Anterior cingulate cortex (tissue), 58 donors: ENCODE measurements around the gene SRGAP2C.
"Not testable (repeated sequence)": the region's sequence is repeated elsewhere in the genome, so short reads cannot be mapped to it uniquely, and the experiment has no call there.

Experiments
- DNase-seq, 58 donors: peaks; one replicate each; lab custom pipeline; 2025; lab: John Stamatoyannopoulos, UW

The SRGAP2C gene

DNA sequence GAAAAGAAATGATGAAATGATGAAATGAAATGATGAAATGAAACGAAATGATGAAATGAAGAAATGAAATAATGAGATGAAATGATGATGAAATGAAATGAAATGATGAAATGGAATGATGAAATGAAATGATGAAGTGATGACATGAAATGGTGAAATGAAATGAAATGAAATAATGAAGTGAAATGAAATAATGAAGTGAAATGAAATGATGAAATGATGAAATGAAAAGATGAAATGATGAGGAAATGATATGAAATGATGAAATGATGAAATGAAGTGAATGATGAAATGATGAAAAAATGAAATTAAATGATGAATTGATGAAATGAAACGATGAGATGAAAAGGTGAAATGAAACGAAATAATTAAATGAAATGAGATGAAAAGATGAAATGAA lies 215.3 kb downstream of the SRGAP2C start:
- not testable (repeated sequence) for DNase-seq

DNA sequence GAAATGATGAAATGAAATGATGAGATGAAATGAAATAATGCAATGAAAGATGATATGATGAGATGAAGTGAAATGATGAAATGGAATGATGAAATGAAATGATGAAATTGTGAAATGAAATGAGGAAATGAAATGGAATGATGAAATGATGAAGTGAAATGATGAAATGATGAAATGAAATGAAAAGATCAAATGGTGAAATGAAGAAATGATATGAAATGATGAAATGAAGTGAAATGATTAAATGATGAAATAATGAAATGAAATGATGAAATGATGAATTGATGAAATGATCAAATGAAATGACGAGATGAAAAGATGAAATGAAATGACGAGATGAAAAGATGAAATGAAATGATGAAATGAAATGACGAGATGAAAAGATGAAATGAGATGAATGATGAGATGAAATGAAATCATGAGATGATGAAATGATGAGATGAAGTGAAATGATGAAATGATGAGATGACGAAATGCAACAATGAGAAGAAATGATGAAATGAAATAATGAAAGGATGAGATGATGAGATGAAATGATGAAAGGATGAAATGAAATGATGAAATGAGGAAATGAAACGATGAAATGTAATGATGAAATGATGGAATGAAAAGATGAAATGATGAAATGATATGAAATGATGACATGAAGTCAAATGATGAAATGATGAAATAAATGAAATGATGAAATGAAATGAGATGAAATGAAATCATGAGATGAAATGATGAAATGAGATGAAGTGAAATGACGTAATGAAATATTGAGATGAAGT lies 216.0 kb downstream of the SRGAP2C start:
- DNase-seq = not testable (repeated sequence)

DNA sequence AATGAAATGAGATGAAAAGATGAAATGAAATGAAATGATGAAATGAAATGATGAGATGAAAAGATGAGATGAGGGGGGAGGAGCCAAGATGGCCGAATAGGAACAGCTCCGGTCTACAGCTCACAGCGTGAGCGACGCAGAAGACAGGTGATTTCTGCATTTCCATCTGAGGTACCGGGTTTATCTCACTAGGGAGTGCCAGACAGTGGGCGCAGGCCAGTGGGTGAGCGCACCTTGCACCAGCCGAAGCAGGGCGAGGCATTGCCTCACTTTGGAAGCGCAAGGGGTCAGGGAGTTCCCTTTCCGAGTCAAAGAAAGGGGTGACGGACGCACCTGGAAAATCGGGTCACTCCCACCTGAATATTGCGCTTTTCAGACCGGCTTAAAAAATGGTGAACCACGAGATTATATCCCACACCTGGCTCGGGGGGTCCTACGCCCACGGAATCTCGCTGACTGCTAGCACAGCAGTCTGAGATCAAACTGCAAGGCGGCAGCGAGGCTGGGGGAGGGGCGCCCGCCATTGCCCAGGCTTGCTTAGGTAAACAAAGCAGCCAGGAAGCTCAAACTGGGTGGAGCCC lies 216.7 kb downstream of the SRGAP2C start:
- not testable (repeated sequence) for DNase-seq

DNA sequence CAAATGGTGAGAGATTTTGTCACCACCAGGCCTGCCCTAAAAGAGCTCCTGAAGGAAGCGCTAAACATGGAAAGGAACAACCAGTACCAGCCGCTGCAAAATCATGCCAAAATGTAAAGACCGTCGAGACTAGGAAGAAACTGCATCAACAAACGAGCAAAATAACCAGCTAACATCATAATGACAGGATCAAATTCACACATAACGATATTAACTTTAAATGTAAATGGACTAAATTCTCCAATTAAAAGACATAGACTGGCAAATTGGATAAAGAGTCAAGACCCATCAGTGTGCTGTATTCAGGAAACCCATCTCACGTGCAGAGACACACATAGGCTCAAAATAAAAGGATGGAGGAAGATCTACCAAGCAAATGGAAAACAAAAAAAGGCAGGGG lies 218.5 kb downstream of the SRGAP2C start:
- DNase-seq = not testable (repeated sequence)

DNA sequence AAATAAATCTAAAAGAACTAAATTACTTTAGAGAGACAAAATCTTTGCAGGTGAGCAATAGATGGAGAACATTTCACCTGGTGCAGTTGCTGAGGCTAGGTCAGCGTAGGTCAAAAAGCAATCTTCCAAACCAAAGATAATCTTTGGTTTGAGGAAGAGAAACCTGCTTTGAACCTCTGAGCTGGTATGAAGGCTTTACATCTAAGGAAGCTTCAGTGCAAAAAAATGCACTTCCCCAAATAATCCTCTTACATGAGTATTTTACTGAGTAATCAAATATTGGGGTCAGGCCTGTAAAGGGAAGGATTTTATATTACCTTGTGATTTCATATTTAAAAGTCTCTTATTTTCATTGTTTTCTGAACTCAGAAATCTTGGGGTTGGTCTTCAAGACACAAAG lies 223.6 kb downstream of the SRGAP2C start:
- DNase-seq = no peak

DNA sequence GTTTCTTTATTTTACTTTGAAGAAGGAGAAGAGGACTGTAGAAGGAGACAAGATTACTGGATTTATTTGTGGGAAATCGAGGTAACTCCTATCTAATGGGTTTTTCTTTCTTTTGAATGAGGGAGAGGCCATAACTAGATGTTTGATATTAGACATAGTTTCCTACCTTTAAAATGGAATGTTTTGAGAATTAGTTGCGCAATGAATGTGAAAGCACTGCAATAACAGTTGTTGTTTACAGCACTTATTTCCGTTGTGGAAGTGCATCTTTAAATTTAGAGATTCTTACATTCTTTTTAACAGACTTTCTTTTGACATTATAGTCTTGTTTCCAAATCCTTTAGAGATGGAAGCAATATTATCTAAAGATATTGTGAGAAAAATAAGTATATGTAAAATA lies 229.0 kb downstream of the SRGAP2C start:
- no peak for DNase-seq

DNA sequence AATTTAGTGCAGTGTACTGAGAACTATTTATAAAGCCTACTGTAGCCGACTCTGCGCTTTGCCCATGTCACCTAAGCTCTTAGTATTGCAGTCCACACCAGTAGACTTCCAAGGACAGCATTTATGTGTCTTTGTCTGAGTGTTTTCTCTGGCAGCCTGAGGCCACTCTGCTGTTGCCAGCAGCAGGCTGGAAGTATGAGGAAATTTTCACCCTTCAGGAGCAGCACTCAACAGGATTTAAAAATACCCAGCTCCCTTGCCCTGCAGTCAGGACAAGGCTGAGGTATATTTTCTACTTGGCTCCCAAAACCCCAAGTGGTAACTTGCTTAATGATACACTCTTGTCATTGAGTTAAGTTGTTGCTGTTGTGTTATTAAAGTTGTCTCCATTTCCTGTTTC lies 230.1 kb downstream of the SRGAP2C start:
- peak in 5 of 58 donors; percentile 3 to 43 (median 19) for DNase-seq

DNA sequence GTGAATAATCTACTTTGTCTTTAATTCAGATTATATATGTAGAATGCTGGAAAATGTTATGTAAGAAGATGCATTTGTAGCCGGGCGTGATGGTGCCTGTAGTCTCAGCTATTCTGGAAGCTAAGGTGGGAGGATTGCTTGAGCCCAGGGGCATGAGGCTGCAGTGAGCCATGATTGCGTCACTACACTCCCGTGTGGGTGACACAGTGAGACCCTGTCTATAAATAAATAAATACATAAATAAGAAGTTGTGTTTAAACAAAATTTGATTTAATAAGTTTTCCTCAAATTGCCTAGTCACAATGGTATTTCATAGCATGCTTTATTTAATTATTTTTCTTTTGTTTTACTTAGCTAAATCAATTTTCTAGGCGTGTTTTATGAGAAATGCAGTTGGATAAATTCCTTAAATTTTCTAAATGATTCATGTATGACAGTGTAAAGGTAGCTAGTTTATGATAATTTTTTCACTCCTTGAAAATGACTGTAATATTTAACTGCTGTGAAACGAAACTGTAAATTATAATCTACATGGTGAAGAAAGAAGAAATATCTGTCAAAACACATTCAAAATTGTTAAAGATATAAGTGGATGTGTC lies 232.6 kb downstream of the SRGAP2C start:
- DNase-seq = no peak

DNA sequence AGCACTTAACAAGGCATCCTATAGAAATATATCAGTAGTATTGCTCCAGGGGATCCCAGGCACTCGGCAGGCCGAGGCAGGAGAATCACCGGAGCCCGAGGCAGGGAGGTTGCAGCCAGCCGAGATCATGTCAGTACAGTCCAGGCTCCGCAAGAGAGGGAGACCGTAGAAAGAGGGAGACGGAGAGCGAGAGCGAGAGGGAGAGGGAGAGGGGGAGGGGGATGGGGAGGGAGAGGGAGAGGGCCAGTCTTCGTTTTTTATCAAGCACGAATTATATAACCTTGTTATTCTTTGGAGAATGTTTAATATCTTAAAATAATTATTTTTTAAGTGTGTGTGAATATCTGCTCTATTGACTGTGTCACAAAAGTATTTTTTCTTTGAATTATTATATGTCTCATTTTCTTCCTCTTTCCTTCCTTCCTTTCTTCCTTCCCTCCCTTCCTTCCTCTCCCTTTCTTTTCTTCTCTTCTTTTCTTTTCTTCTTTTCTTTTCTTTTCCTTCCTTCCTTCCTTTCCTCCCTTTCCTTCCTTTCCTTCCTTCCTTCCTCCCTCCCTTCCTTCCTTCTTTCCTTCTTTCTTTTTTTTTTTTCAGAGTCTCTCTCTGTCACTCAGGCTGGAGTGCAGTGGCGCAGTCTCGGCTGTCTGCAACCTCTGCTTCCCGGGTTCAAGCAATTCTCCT lies 233.7 kb downstream of the SRGAP2C start:
- DNase-seq = no peak

DNA sequence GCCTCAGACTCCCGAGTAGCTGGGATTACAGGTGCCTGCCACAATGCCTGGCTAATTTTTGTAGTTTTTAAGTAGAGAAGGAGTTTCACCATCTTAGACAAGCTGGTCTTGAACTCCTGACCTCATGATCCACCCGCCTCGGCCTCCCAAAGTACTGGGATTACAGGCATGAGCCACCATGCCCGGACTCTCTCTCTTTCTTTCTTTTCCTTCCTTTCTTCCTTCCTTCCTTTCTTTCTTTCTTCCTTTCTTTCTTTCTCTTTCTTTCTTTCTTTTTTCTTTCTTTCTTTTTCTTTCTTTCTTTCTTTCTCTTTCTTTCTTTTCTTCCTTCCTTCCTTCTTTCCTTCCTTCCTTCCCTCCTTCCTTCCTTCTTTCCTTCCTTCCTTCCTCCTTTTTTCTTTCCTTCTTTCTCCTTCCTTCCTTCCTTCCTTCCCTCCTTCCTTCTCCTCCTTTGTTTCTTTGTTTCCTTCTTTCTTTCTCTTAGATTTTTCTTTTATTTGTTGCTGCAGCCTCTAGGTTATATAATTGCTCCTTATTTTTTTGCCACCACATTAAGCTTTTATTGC lies 234.4 kb downstream of the SRGAP2C start:
- not testable (repeated sequence) for DNase-seq

DNA sequence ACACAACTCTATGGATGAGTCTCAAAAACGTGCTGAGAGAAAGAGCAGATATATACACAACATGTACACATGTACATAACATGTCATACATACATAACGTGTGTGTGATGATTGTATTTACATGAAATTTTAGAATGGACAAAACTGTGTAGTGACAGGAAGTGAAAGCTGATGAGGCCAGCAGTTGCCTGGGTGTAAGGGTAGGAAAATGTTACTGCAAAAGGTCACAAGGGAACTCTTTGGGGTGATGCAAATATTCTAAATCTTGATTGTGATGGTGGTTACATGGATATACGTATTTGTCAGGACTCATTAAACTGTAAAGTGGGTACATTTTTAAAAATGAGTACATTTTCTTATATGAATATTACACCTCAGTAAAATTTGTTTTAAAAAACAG lies 236.7 kb downstream of the SRGAP2C start:
- not testable (repeated sequence) for DNase-seq

DNA sequence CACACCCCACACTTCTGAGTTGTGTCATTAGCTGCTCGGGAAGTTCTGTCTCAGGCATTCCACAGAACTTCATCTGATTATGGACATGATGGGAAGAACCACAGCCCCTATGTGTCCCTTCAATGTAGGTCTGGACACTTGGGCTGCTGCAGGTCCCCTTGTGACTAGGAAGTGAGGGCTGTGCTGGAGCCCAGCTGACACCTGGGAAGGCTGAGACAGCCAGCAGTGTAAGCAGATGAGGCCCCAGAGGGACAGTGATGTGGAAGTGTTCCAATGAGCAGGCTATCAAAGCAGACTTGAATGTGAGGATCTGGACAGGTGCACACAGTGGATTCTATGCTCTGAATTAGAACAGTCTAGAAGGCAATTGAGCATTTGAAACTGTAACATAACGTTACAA lies 239.2 kb downstream of the SRGAP2C start:
- not testable (repeated sequence) for DNase-seq

DNA sequence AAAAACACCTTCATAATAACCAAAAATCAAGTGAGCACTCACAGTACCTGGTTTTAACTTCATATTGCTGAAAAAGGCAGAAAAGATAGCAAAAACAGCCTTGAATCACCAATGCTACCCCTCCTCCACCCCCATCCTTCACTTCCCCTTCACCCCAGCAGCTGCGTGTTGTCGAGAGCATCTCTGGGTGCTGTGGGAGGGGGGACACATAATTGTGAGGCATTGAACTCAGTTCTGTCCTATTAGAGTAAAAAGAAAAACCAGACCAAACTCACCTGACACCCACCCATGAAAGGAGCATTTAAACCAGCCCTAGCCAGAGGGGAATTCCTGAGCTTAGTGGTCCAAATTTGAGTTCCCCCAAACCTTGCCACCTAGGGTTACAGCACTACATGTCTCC lies 248.7 kb downstream of the SRGAP2C start:
- DNase-seq = not testable (repeated sequence)

DNA sequence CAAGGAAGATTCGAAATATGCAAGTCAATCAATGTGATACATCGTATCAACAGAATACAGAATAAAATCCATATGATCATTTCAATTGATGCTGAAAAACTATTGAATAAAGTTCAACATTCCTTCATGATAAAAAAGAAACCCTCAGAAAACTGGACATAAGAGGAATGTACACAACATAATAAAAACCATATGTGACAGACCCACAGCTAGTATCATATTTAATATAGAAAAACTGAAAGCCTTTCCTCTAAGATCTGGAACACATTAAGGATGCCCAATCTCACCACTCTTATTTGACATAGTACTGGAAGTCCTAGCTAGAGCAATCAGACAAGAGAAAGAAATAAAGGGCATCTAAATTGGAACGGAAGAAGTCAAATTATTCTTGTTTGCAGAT lies 254.1 kb downstream of the SRGAP2C start:
- DNase-seq = not testable (repeated sequence)

DNA sequence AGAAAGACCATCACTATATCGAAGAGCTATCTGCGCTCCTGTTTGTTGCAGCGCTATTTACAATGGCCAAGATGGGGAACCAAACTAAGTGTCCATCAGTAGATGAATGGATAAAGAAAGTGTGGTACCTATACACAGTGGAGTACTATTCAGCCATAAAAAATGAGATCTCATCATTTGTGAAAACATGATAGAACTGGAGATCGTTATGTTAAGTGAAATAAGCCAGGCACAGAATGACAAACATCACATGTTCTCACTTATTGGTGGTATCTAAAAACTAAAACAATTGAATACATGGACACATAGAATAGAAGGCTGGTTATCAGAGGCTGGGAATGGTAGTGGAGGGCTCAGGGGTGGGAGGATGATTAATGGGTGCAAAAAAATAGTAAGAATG lies 256.2 kb downstream of the SRGAP2C start:
- no peak for DNase-seq
